ACC112 (cell line): ENCODE results near the gene CRIP1.
A peak's percentile ranks its signal among the peaks of the same experiment; 100 is the strongest.

ENCODE experiments used
- H2AFZ ChIP-seq: fragments of 200-600 bp; sonication (generic); one replicate; pipeline ENCODE4 v1.6.0; 2017; ENCODE audit warnings: antibody characterized with exemption, low read length; ENCODE audit not compliant: unreplicated experiment
- H3K27ac ChIP-seq: fragments of 200-600 bp; sonication (generic); 2 replicates; pipeline ENCODE4 v1.5.1; 2014; ENCODE audit warnings: low read depth, mild to moderate bottlenecking, antibody characterized with exemption, low read length, moderate library complexity
- H3K27me3 ChIP-seq: fragments of 200-600 bp; sonication (generic); 2 replicates; pipeline ENCODE4 v1.6.1; 2014; ENCODE audit warnings: mild to moderate bottlenecking, antibody characterized with exemption, low read length, moderate library complexity, mixed read lengths; ENCODE audit not compliant: insufficient read depth
- H3K36me3 ChIP-seq: fragments of 200-600 bp; sonication (generic); 2 replicates; pipeline ENCODE4 v1.6.1; 2016; ENCODE audit warnings: mild to moderate bottlenecking, antibody characterized with exemption, low read length, moderate library complexity, mixed read lengths; ENCODE audit not compliant: insufficient read depth
- H3K4me1 ChIP-seq: fragments of 200-600 bp; sonication (generic); one replicate; pipeline ENCODE4 v1.6.1; 2016; ENCODE audit warnings: low read length, mixed read lengths; ENCODE audit not compliant: insufficient read depth, unreplicated experiment, control insufficient read depth
- H3K4me3 ChIP-seq: fragments of 200-600 bp; sonication (generic); 2 replicates; pipeline ENCODE4 v1.5.1; 2014; ENCODE audit warnings: mild to moderate bottlenecking, low read depth, low read length
- H3K79me2 ChIP-seq: fragments of 200-600 bp; sonication (generic); one replicate; pipeline ENCODE4 v1.6.0; 2016; ENCODE audit warnings: low read length; ENCODE audit not compliant: control insufficient read depth, unreplicated experiment, insufficient read depth

The CRIP1 gene

DNA sequence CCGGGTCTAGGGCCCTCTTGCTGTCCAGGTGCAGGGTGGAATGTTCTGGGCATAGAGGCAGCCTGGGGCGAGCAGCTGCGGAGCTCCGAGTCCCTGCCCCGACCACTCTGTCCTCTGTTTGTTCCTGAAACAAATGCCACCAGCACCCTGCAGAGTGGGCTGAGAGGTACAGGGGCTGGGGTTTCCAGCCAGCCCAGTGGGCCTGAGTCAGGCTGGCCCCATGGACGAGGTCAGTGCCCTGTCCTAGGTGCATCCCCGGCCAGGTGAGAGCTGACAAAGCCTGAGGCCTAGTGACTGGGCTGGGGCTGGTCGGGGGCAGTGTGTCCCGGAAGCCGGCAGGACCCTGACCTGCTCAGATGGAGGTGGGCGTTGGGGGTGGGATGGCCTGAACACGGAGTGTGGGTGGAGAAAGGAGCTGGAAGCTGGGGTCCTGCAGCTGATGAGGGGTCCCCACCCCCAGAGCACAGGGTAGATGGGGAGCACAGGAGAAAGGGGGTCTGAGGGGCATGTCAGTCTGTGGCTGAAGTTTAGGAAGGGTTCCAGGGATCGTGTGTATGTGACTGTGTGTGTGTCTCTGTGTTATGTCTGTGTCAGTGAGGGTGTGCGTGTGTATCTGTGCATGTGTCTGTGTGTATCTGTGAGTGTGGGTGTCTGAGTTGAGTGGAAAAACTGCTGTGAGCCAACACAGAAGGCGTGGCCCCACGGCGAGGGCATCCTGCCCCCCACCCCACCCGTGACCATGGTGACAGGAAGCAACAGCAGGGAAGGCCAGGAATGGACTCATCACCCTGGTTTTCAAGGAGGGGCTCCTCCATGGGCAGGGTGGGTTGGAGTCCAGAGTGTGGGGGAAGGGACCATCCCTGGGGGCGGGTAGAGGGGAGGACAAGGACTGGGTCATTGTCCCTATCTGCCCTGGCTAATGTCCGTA, 2.4 kb upstream of the CRIP1 start:
- Histone ChIP-seq H3K36me3 (no peaks in the 10 kb centered on the region), H3K4me3 (no peak overlapping the region), H3K27ac (no peak overlapping the region), H3K27me3 (peaks cover 5% of the 10 kb centered on the region; the same call in 1 of the 2 replicates), H3K79me2 (no peaks in the 10 kb centered on the region), H3K4me1 (peaks cover 45% of the 10 kb centered on the region), H2AFZ (no peak overlapping the region)

- peaks cover 5% of the 10 kb centered on the region; the same call in 1 of the 2 replicates for H3K27me3 ChIP-seq
- H3K27ac ChIP-seq, result no peak overlapping the region
- peaks cover 47% of the 10 kb centered on the region for H3K4me1 ChIP-seq
- no peaks in the 10 kb centered on the region for H3K79me2 ChIP-seq
- H3K36me3 ChIP-seq, result no peaks in the 10 kb centered on the region
- no peak overlapping the region for H3K4me3 ChIP-seq
- no peak overlapping the region for H2AFZ ChIP-seq
Measured at GRCh38 chr14:105484997-105485393, 1.7 kb upstream of the CRIP1 start.

GRCh38 chr14:105485739-105486162, 935 bp upstream of the CRIP1 start:
- Histone ChIP-seq H3K36me3 (no peaks in the 10 kb centered on the region), H3K4me3 (no peak overlapping the region), H3K27me3 (peaks cover 5% of the 10 kb centered on the region; the same call in 1 of the 2 replicates), H3K79me2 (no peaks in the 10 kb centered on the region), H3K4me1 (peaks cover 41% of the 10 kb centered on the region), H2AFZ (no peak overlapping the region), H3K27ac (no peak overlapping the region)

DNA sequence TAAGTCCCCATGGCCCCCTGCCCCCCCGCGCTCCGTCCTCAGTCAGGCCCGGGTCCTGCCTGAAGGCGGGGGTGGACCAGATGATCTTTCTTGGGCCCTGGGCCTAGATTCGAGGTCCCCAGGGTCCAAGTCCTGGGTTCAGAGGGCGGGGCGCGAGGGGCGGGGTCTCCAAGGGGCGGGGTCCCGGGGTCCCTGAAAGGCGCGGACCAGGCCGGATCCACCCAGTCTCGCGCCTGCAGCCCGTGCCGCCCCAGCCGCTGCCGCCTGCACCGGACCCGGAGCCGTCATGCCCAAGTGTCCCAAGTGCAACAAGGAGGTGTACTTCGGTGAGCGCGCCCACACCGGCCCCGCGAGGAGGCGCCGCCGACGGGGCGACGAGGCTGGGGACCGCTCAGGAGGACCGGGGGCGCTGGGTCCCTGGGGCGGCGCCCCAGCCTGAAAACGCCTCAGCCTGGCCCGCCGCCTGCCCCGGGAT, 325 bp downstream of the CRIP1 start:
- no peaks in the 10 kb centered on the region for H3K36me3 ChIP-seq
- H3K4me1 ChIP-seq, result peaks cover 38% of the 10 kb centered on the region
- no peak overlapping the region for H3K27ac ChIP-seq
- peak overlapping the region; percentile 27 for H2AFZ ChIP-seq
- H3K27me3 ChIP-seq, result peaks cover 5% of the 10 kb centered on the region; the same call in 1 of the 2 replicates
- no peaks in the 10 kb centered on the region for H3K79me2 ChIP-seq
- H3K4me3 ChIP-seq, result peak overlapping the region; percentile 77

- peak overlapping the region; percentile 27 for H2AFZ ChIP-seq
Measured at GRCh38 chr14:105487449-105487985, 831 bp downstream of the CRIP1 start.

GRCh38 chr14:105487986-105488777, 1.5 kb downstream of the CRIP1 start:
- Histone ChIP-seq H3K36me3 (no peaks in the 10 kb centered on the region), H3K4me1 (peaks cover 27% of the 10 kb centered on the region), H3K79me2 (peaks cover 3% of the 10 kb centered on the region), H3K4me3 (peak overlapping the region; percentile 77), H3K27me3 (peaks cover 5% of the 10 kb centered on the region; the same call in 1 of the 2 replicates), H3K27ac (no peak overlapping the region), H2AFZ (no peak overlapping the region)

More at GRCh38 chr14:105487449-105487985, 831 bp downstream of the CRIP1 start:
- Histone ChIP-seq H3K36me3 (no peaks in the 10 kb centered on the region), H3K79me2 (no peaks in the 10 kb centered on the region), H3K4me1 (peaks cover 33% of the 10 kb centered on the region), H3K27me3 (peaks cover 5% of the 10 kb centered on the region; the same call in 1 of the 2 replicates), H3K27ac (no peak overlapping the region), H3K4me3 (peak overlapping the region; percentile 77)

GRCh38 chr14:105488781-105489541, 2.3 kb downstream of the CRIP1 start:
- Histone ChIP-seq H3K4me3 (peak overlapping the region; percentile 84), H3K36me3 (no peaks in the 10 kb centered on the region), H2AFZ (no peak overlapping the region), H3K27ac (no peak overlapping the region), H3K4me1 (peaks cover 23% of the 10 kb centered on the region), H3K27me3 (peaks cover 5% of the 10 kb centered on the region; the same call in 1 of the 2 replicates), H3K79me2 (peaks cover 3% of the 10 kb centered on the region)

DNA sequence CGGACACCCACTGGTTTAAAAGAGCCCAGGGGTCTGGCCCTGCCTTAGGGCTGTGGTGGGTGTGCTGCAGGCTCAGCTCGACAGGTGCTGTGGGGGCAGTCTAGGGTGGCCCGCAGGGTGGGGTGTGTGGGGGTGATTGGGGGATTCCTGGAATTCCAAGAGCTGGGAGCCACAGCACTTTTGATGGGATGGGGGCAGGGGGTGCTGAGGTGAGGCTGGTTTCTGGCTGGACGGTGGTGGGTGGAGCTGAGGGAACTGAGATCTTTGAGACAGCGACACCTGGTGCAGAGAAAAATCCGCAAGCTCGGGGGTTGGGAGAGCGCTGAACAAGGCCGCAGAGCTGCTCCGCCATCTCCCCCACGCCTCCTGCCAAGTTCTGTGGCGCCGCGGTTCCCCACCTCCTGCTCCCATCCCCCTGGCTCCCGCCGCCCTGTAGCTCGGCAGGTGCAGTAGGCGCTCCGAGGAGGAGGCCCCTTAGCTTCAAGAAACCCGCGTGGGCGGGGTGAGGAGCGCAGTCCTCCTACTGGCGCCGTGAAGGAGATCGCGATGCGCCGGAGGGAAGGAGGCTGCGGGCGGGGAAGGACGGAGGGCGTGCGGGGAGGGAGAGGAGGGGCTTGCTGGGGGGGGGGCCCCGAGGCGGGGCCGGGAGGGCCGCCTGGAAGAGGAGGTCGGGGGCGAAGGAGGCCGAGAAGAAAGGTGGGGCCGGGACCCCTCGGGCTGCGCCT, 3.0 kb downstream of the CRIP1 start:
- Histone ChIP-seq H3K4me3 (peak overlapping the region; percentile 84), H2AFZ (peak overlapping the region; percentile 83), H3K79me2 (peaks cover 3% of the 10 kb centered on the region), H3K4me1 (peaks cover 23% of the 10 kb centered on the region), H3K27ac (peak overlapping the region; percentile 77; the same call in 1 of the 2 replicates), H3K27me3 (peaks cover 5% of the 10 kb centered on the region; the same call in 1 of the 2 replicates), H3K36me3 (no peaks in the 10 kb centered on the region)

- Histone ChIP-seq H3K4me1 (peaks cover 23% of the 10 kb centered on the region), H3K4me3 (peak overlapping the region; percentile 84), H3K36me3 (no peaks in the 10 kb centered on the region), H3K27ac (peak overlapping the region; percentile 77), H3K79me2 (peaks cover 3% of the 10 kb centered on the region), H2AFZ (peak overlapping the region; percentile 83), H3K27me3 (peaks cover 5% of the 10 kb centered on the region; the same call in 1 of the 2 replicates)
Measured at GRCh38 chr14:105490267-105490571, 3.5 kb downstream of the CRIP1 start.
